HUES64 (cell line): ENCODE data around the gene PPP2R2C.

ENCODE experiments used
- H3K27ac ChIP-seq: 2 replicates; pipeline ENCODE4 v1.7.0; 2013; ENCODE audit warnings: low read depth, low read length, inconsistent platforms
- H3K27me3 ChIP-seq: 2 replicates; pipeline ENCODE4 v1.6.1; 2013; ENCODE audit warnings: mild to moderate bottlenecking, low read length; ENCODE audit not compliant: insufficient read depth
- H3K36me3 ChIP-seq: 2 replicates; pipeline ENCODE4 v1.6.1; 2013; ENCODE audit warnings: mild to moderate bottlenecking, low read length; ENCODE audit not compliant: insufficient read depth
- H3K4me1 ChIP-seq: 2 replicates; pipeline ENCODE4 v1.6.1; 2013; ENCODE audit warnings: mild to moderate bottlenecking, low read length, moderate library complexity; ENCODE audit not compliant: insufficient read depth
- H3K4me3 ChIP-seq: 2 replicates; pipeline ENCODE4 v1.5.1; 2013; ENCODE audit warnings: mild to moderate bottlenecking, low read length, moderate library complexity
- H3K9ac ChIP-seq: 2 replicates; pipeline ENCODE4 v1.6.1; 2013; ENCODE audit warnings: mild to moderate bottlenecking, low read depth, low read length
- H3K9me3 ChIP-seq: 2 replicates; pipeline ENCODE4 v1.6.1; 2013; ENCODE audit warnings: low read depth, low read length; ENCODE audit not compliant: insufficient read depth
- WGBS: fragments of 150-250, 120-280 bp; methylation state at CpG from one replicate; pipeline ENCODE4 v1.1.7; 2013; ENCODE audit warnings: missing lambda C conversion rate; 5-methylcytosine and 5-hydroxymethylcytosine counted together

Gene PPP2R2C

DNA sequence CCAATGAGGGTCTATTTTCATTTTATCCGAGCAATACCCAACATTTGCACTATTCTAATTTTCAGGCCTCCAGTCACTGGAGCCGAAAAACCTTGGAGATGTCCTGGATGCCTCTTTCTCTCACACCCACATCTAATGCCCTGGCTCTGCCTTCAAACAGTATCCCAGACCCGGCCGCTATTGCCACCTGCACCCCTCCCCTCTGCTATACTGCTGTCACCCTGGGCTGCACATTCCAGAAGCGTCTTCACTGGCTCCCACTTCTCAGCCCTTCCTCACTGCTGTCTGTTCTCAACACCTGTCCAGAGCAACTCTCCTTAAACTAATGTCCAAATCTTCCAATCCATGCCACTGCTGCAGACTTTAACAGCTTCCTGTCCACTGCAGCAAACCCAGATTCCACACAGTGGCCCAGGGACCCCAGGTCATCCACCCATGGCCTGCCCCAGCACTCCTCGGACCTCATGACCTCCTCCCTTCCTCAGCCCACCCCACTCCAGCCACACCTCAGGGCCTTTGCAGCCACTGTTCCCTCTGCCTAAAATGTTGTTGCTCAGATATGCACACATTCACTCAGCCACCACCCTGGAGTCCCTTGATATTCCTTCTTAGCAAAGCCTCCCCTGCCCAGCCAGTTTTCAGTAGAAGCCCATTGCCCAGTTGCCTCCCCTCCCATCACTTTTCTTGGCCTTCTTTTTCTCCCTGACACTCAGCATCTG lies 30.5 kb upstream of the PPP2R2C start:
- 77% methylated on average over 6 of the region's 6 CpGs for WGBS
- no peak overlapping the region for H3K27ac ChIP-seq
- no peak overlapping the region for H3K4me3 ChIP-seq
- H3K9ac ChIP-seq, result no peak overlapping the region
- no peaks in the 10 kb centered on the region for H3K27me3 ChIP-seq
- peaks cover 30% of the 10 kb centered on the region for H3K9me3 ChIP-seq
- no peaks in the 10 kb centered on the region for H3K36me3 ChIP-seq
- no peaks in the 10 kb centered on the region for H3K4me1 ChIP-seq

DNA sequence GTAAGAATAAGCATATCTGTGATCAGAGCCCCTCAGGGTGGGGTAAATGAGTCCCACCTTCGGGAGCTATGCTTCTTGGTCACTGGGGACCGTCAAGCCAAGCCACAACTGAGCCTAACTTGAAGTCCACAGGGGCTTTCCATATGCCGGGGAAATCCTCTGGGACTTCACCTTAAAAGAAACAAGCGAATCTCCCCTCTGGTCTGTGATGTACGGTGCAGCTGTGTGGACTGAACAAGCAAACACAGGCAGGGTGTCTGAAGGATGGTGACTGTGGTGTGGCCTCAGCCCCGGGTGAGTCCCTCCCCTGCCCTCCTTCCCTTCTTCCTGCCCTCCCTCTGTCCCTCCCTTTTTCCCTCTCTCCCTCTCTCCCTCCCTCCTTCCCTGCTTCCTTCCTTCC lies 29.7 kb upstream of the PPP2R2C start:
- Histone ChIP-seq H3K27me3 (no peaks in the 10 kb centered on the region), H3K4me1 (no peaks in the 10 kb centered on the region), H3K27ac (no peak overlapping the region), H3K9ac (no peak overlapping the region), H3K9me3 (peaks cover 26% of the 10 kb centered on the region), H3K36me3 (no peaks in the 10 kb centered on the region), H3K4me3 (no peak overlapping the region)
- WGBS, result 88% methylated on average over 6 of the region's 6 CpGs

DNA sequence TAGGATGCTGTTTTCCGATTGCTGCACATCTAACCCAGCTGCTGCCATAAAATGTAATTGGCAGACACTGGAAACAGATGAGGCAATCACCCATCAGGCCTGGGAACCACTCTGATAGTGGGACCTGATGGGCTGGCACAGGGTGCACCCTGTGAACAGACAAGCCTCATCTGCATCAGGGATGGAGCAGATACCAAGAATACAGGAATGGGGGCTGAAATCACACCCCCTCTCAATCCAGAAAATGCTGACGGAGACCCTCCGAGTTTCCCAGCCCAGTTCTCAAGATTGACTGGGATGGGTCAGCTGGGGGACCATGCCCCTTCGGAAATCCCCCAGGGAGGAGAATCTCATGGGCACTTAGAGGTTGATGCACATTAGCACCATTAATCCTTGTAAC lies 28.8 kb upstream of the PPP2R2C start:
- H3K9me3 ChIP-seq, result peaks cover 19% of the 10 kb centered on the region
- H3K9ac ChIP-seq, result no peak overlapping the region
- no peaks in the 10 kb centered on the region for H3K27me3 ChIP-seq
- WGBS, result 98% methylated on average over 4 of the region's 4 CpGs
- no peak overlapping the region for H3K4me3 ChIP-seq
- H3K36me3 ChIP-seq, result no peaks in the 10 kb centered on the region
- no peak overlapping the region for H3K27ac ChIP-seq
- no peaks in the 10 kb centered on the region for H3K4me1 ChIP-seq

DNA sequence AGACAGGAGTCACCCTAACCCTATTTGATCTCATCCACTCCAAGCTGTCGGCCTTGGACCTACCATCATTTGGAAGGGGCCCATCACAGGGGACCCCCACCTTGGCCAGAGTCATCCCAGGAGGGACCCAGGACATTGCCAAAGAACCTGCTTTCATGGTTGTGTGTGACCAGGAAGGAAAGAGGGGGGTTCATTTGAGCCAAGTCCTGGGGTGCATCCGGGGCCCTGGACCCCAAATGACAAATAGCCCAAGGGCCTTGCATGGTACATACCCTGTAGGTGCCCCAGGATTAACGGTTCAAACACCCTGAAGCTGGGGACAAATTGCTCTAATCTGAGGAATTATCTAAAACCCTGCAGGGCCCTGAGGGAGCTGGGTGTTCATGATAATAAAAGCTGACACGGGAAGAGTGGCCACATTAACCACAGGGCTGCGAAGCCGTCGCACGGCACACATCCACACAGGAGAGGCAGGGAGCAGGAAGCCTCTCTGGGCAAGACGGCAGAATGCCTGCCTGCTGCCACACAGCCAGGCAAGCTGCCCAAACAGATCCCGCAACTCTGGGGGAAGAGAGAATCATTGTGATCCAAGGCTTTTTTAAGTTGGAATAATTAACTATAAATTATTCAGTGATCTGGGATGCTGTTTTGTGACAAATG lies 28.2 kb upstream of the PPP2R2C start:
- Histone ChIP-seq H3K9me3 (peaks cover 19% of the 10 kb centered on the region), H3K27ac (no peak overlapping the region), H3K36me3 (no peaks in the 10 kb centered on the region), H3K9ac (no peak overlapping the region), H3K27me3 (no peaks in the 10 kb centered on the region), H3K4me3 (no peak overlapping the region), H3K4me1 (no peaks in the 10 kb centered on the region)
- WGBS, result 90% methylated on average over 10 of the region's 10 CpGs

- no peaks in the 10 kb centered on the region for H3K27me3 ChIP-seq
- WGBS, result 84% methylated on average over 6 of the region's 6 CpGs
Measured at GRCh38 chr4:6499238-6499600, 26.8 kb upstream of the PPP2R2C start.

GRCh38 chr4:6498511-6499237 lies 26.3 kb upstream of the PPP2R2C start:
- Histone ChIP-seq H3K9me3 (no peaks in the 10 kb centered on the region), H3K27me3 (no peaks in the 10 kb centered on the region), H3K27ac (no peak overlapping the region), H3K4me3 (no peak overlapping the region), H3K4me1 (peaks cover 3% of the 10 kb centered on the region), H3K9ac (no peak overlapping the region), H3K36me3 (no peaks in the 10 kb centered on the region)
- WGBS, result 87% methylated on average over 11 of the region's 11 CpGs

More at GRCh38 chr4:6499238-6499600, 26.8 kb upstream of the PPP2R2C start:
- Histone ChIP-seq H3K9me3 (peaks cover 5% of the 10 kb centered on the region), H3K27ac (no peak overlapping the region), H3K36me3 (no peaks in the 10 kb centered on the region), H3K4me3 (no peak overlapping the region), H3K4me1 (no peaks in the 10 kb centered on the region), H3K9ac (no peak overlapping the region)

- Histone ChIP-seq H3K9me3 (no peaks in the 10 kb centered on the region), H3K36me3 (no peaks in the 10 kb centered on the region), H3K27me3 (no peaks in the 10 kb centered on the region), H3K4me3 (no peak overlapping the region), H3K27ac (no peak overlapping the region), H3K9ac (no peak overlapping the region), H3K4me1 (peaks cover 8% of the 10 kb centered on the region)
- 92% methylated on average over 8 of the region's 8 CpGs for WGBS
Measured at GRCh38 chr4:6497796-6498195, 25.4 kb upstream of the PPP2R2C start.

- no peaks in the 10 kb centered on the region for H3K36me3 ChIP-seq
- 98% methylated on average over 5 of the region's 5 CpGs for WGBS
- no peak overlapping the region for H3K4me3 ChIP-seq
- H3K27me3 ChIP-seq, result no peaks in the 10 kb centered on the region
- H3K9me3 ChIP-seq, result no peaks in the 10 kb centered on the region
- H3K27ac ChIP-seq, result no peak overlapping the region
- H3K4me1 ChIP-seq, result peaks cover 8% of the 10 kb centered on the region
- no peak overlapping the region for H3K9ac ChIP-seq
Measured at GRCh38 chr4:6495736-6496135, 23.3 kb upstream of the PPP2R2C start.

DNA sequence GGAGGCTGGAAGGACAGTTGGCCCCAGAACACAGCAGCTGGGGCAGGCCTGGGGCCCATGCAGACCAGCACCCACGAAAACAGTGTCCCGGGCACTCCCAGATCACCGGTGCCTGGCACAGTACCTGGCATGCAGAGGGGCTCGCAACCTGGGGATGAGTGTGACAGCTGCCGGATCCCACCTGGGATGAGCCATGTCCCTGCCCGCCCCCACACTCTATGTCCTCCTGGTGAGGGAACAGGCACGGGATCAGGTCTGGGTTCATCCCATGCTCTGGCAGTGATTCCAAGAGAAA lies 22.8 kb upstream of the PPP2R2C start:
- no peak overlapping the region for H3K4me3 ChIP-seq
- no peaks in the 10 kb centered on the region for H3K27me3 ChIP-seq
- H3K4me1 ChIP-seq, result peaks cover 8% of the 10 kb centered on the region
- WGBS, result 95% methylated on average over 7 of the region's 7 CpGs
- H3K9me3 ChIP-seq, result no peaks in the 10 kb centered on the region
- no peak overlapping the region for H3K9ac ChIP-seq
- H3K27ac ChIP-seq, result no peak overlapping the region
- H3K36me3 ChIP-seq, result no peaks in the 10 kb centered on the region

GRCh38 chr4:6494431-6495295 lies 22.2 kb upstream of the PPP2R2C start:
- peaks cover 8% of the 10 kb centered on the region for H3K4me1 ChIP-seq
- no peaks in the 10 kb centered on the region for H3K9me3 ChIP-seq
- no peak overlapping the region for H3K9ac ChIP-seq
- H3K4me3 ChIP-seq, result no peak overlapping the region
- H3K27me3 ChIP-seq, result no peaks in the 10 kb centered on the region
- WGBS, result 78% methylated on average over 18 of the region's 18 CpGs
- no peak overlapping the region for H3K27ac ChIP-seq
- no peaks in the 10 kb centered on the region for H3K36me3 ChIP-seq
